Thoracic aorta endothelial cell (primary cell): ENCODE results near the gene KRT14. TPM values are rescaled to one million over a fixed set of nuclear protein-coding genes. Genes with fewer than 3 reads are reported as not detected.

ENCODE experiments used
- total RNA-seq: library from RNA; depleted of rRNA; stranded (reverse); fragments of >200 nt; gene quantifications from 2 replicates; pipeline ENCODE4 v1.2.3, GENCODE V29; 2012

The KRT14 gene
- not detected in 2 replicates for total RNA-seq

GRCh38 chr17:41586863-41587495, at the start of gene KRT14:
KRT14 (minus strand) TSS chr17:41586895; CDS start chr17:41586834, 61 bp downstream.

GRCh38 chr17:41624208-41625101, 37.8 kb upstream of the KRT14 start, which contains the start of gene KRT17:
KRT17 (minus strand) TSS chr17:41624575; CDS start chr17:41624509, 66 bp downstream.

GRCh38 chr17:41612376-41613160, 25.9 kb upstream of the KRT14 start, which contains the start of gene KRT16:
KRT16 (minus strand) TSS chr17:41612767; CDS start chr17:41612688, 79 bp downstream.

DNA sequence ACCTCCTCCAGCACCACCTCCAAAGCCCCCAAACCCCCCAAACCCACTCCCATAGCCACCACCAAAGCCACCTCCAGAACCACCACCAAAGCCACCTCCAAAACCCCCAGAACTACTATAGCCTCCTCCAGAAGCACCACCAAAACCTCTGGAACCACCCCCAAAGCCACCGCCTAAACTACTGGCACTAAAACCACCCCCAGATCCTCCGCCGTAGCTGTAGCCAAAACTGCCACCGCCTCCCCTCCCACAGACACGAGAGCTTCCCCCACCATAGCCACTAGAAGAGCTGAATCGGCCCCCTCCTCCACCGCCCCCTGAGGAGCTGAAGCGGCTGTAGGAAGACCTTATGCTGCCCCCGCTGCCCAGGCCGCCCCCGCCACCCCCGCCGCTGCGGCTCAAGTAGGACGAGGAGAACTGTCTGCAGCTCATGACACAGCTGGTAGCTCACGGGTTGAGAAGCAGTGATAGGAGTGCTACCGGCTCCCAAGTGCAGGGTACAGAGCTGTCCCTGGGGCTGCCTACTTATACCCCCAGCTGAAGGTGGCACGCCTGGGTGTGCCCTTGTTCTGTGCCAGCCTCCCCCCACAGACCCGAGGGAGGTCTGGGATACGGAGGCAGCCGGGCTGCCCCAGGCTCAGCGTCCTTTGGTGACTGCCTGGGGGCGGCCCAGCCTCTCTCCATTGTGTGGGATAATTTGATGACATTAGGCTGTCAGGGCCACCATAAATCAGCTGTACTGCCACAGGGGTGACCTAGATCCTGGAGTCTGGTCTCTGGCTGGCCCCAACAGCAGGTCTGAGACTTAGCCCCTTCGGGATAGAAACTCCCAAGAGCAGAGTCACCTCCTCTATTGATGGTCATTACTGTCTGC, 14.9 kb downstream of the KRT14 start, which contains the start of gene KRT9:
KRT9 (minus strand) TSS at position 499 of the 874 bp plus-strand sequence; CDS start at position 432, 67 bp downstream.

Other genes starting within 250 kb of the KRT14 start
- not detected in 2 replicates for gene KRT33A, start 236.1 kb downstream of the KRT14 start, total RNA-seq
- not detected in 2 replicates for gene KRT33B, start 217.1 kb downstream of the KRT14 start, total RNA-seq
- gene KRT34, start 204.6 kb downstream of the KRT14 start, total RNA-seq: not detected in 2 replicates
- not detected in 2 replicates for gene KRT31, start 189.3 kb downstream of the KRT14 start, total RNA-seq
- gene KRT37, start 162.3 kb downstream of the KRT14 start, total RNA-seq: not detected in 2 replicates
- gene KRT38, start 145.9 kb downstream of the KRT14 start, total RNA-seq: not detected in 2 replicates
- not detected in 2 replicates for gene KRT32, start 119.5 kb downstream of the KRT14 start, total RNA-seq
- not detected in 2 replicates for gene KRT35, start 105.7 kb downstream of the KRT14 start, total RNA-seq
- not detected in 2 replicates for gene KRT36, start 97.0 kb downstream of the KRT14 start, total RNA-seq
- gene KRT13, start 81.3 kb downstream of the KRT14 start, total RNA-seq: not detected in 2 replicates
- 2.1 and 2.3 TPM in 2 replicates for gene KRT15, start 68.0 kb downstream of the KRT14 start, total RNA-seq
- gene KRT19, start 58.6 kb downstream of the KRT14 start, total RNA-seq: 59.7 and 64.9 TPM in 2 replicates
- gene KRT9, start 14.8 kb downstream of the KRT14 start, total RNA-seq: not detected in 2 replicates
- gene KRT16, start 25.9 kb upstream of the KRT14 start, total RNA-seq: not detected in 2 replicates
- gene KRT17, start 37.7 kb upstream of the KRT14 start, total RNA-seq: 0.22 and 0.80 TPM in 2 replicates
- 102 and 109 TPM in 2 replicates for gene EIF1, start 102.0 kb upstream of the KRT14 start, total RNA-seq
- not detected in 2 replicates for gene GAST, start 125.4 kb upstream of the KRT14 start, total RNA-seq
- gene HAP1, start 147.7 kb upstream of the KRT14 start, total RNA-seq: 0.07 and 0.53 TPM in 2 replicates
- gene JUP, start 199.8 kb upstream of the KRT14 start, total RNA-seq: 107 and 115 TPM in 2 replicates
- gene P3H4, start 225.1 kb upstream of the KRT14 start, total RNA-seq: 40.0 and 52.8 TPM in 2 replicates
- 129 and 131 TPM in 2 replicates for gene FKBP10, start 226.1 kb upstream of the KRT14 start, total RNA-seq
- 54.5 and 71.5 TPM in 2 replicates for gene NT5C3B, start 249.3 kb upstream of the KRT14 start, total RNA-seq